ENCODE measurements around the gene CALR3. TPM values are rescaled to one million over a fixed set of nuclear protein-coding genes. Genes with fewer than 3 reads are reported as not detected.
A peak's percentile ranks its signal among the peaks of the same experiment; 100 is the strongest.
"Not testable (repeated sequence)": the region's sequence is repeated elsewhere in the genome, so short reads cannot be mapped to it uniquely, and the experiment has no call there.

CALR3 gene
- total and polyA plus RNA-seq, 2 of the 13 experiments (the other 11 are each of a cell fraction or from before 2014, with no cell fraction given): not detected

DNA sequence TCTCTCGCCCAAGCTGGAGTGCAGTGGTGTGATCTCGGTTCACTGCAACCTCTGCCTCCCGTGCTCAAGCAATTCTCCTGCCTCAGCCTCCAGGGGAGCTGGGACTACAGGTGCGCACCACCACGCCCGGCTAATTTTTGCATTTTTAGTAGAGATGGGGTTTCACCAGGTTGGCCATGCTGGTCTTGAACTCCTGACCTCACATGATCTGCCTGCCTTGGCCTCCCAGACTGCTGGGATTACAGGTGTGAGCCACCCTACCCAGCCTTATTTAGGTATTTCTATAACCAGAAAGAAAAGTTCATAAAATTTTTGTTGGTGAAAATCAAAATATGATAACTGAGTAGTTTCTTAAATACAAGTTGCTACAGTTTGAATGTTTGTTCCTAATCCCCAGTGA lies 47.8 kb upstream of the CALR3 start:
- CTCF ChIA-PET (ENCODE audit: low intra/inter-chr PET ratio, low total read pairs); FAIRE-seq; H3K27ac ChIP-seq (ENCODE audit: extremely low read length, insufficient read depth, low read length); in situ Hi-C loops (cut with HindIII; ENCODE audit: extremely low pct_ligation_motif_present, low pct_unique_long_range_greater_than_20kb); BruUV-seq (replicated peaks); intact Hi-C loops (cut with micrococcal nuclease; ENCODE audit: unreplicated experiment); DNase-seq (ENCODE audit: low spot score); H3K27me3 ChIP-seq (ENCODE audit: control insufficient read depth in 1 of 2, insufficient read depth in 2 of 2, low read length in 2 of 2); ATAC-seq; H3K9me3 ChIP-seq (ENCODE audit: low read length); H2AFZ ChIP-seq (ENCODE audit: low read length); H3K36me3 ChIP-seq (replicated peaks in 1 of 2; ENCODE audit: control insufficient read depth in 1 of 2, insufficient read depth in 2 of 2, low read length in 2 of 2): not testable (repeated sequence)
- POLR2A ChIA-PET: interaction anchor here (1.5 kb wide), 1 partner anchor 47 kb away, joined by 10 read pairs; the partner anchor contains the start of genes C19orf44 and CALR3
- TF ChIP-seq ZNF460 (CRISPR knock-in tag; IDR thresholded peaks at IDR 0.05; ENCODE audit: borderline replicate concordance): peak; percentile 63
- Histone ChIP-seq H3K4me2 (ENCODE audit: low read depth, low read length) (peak overlapping the region; percentile 89), H3K4me1 (ENCODE audit: insufficient read depth, low read length) (peaks cover 32% of the 10 kb centered on the region), H3K4me3 (replicated peaks in 1 of 3; ENCODE audit: insufficient read depth in 1 of 3, low read depth in 2 of 3, low read length in 3 of 3) (peak overlapping the region in 2 of 3 experiments; percentile 86 to 96; a peak in 3 of 6 replicates), H3K79me2 (ENCODE audit: insufficient read depth, low read length) (peaks cover 43% of the 10 kb centered on the region), H4K20me1 (ENCODE audit: insufficient read depth, low read length) (peaks cover 15% of the 10 kb centered on the region), H3K9ac (ENCODE audit: insufficient read depth, low read depth, low read length) (peak overlapping the region; percentile 96)
- WGBS (ENCODE audit: low lambda C conversion rate): 74% methylated on average over 6 of the region's 6 CpGs

- H3K4me1 ChIP-seq (ENCODE audit: insufficient read depth, low read length): peaks cover 32% of the 10 kb centered on the region
- DNase-seq (ENCODE audit: low spot score) (no peak), ATAC-seq (no peak), FAIRE-seq (no peak)
- BruUV-seq (replicated peaks): TSS peak; percentile 88
- CTCF ChIA-PET (ENCODE audit: low intra/inter-chr PET ratio, low total read pairs): no interaction called here
- in situ Hi-C loops (cut with HindIII; ENCODE audit: extremely low pct_ligation_motif_present, low pct_unique_long_range_greater_than_20kb): no loop called here
- no peak overlapping the region for H2AFZ ChIP-seq (ENCODE audit: low read length)
- H3K36me3 ChIP-seq (replicated peaks in 1 of 2; ENCODE audit: control insufficient read depth in 1 of 2, insufficient read depth in 2 of 2, low read length in 2 of 2): peaks cover 3 to 13% of the 10 kb centered on the region in 2 experiments; a peak in 4 of 5 replicates
- H3K27ac ChIP-seq (ENCODE audit: extremely low read length, insufficient read depth, low read length): peak overlapping the region; percentile 87
- POLR2A ChIA-PET: interaction anchor here (0.9 to 1.5 kb wide), 4 partner anchors 30 to 56 kb away, joined by 3 to 10 read pairs (median 4); partner anchors contain the start of genes C19orf44, CALR3 and SLC35E1
- intact Hi-C loops (cut with micrococcal nuclease; ENCODE audit: unreplicated experiment): no loop called here
- H3K4me3 ChIP-seq (replicated peaks in 1 of 3; ENCODE audit: insufficient read depth in 1 of 3, low read depth in 2 of 3, low read length in 3 of 3): peak overlapping the region; percentile 86 to 99 (median 96)
- peak overlapping the region; percentile 96 for H3K9ac ChIP-seq (ENCODE audit: insufficient read depth, low read depth, low read length)
- 2% methylated on average over 13 of the region's 15 CpGs for WGBS (ENCODE audit: low lambda C conversion rate)
- peaks cover 50% of the 10 kb centered on the region for H3K79me2 ChIP-seq (ENCODE audit: insufficient read depth, low read length)
- no peaks in the 10 kb centered on the region; a peak in 1 of 5 replicates for H3K27me3 ChIP-seq (ENCODE audit: control insufficient read depth in 1 of 2, insufficient read depth in 2 of 2, low read length in 2 of 2)
- peak overlapping the region; percentile 89 for H3K4me2 ChIP-seq (ENCODE audit: low read depth, low read length)
- no peaks in the 10 kb centered on the region for H3K9me3 ChIP-seq (ENCODE audit: low read length)
- H4K20me1 ChIP-seq (ENCODE audit: insufficient read depth, low read length): peaks cover 17% of the 10 kb centered on the region
- TF ChIP-seq ZNF232 (CRISPR knock-in tag; IDR thresholded peaks at IDR 0.05; ENCODE audit: borderline replicate concordance) (no peak), RAD21 (CRISPR knock-in tag; IDR thresholded peaks at IDR 0.05) (no peak), ZNF781 (CRISPR knock-in tag; IDR thresholded peaks at IDR 0.05; ENCODE audit: borderline replicate concordance, not compliant biosample characterization) (peak; percentile 21), ZBTB7A (CRISPR knock-in tag; IDR thresholded peaks at IDR 0.05) (no peak), U2AF2 (IDR thresholded peaks at IDR 0.05; ENCODE audit: low read depth, low read length) (no peak), MYC (CRISPR knock-in tag; IDR thresholded peaks at IDR 0.05; ENCODE audit: borderline replicate concordance) (no peak), ZNF280D (CRISPR knock-in tag; IDR thresholded peaks at IDR 0.05) (0 out of 2 replicates have a peak, but pooled peaks have one; percentile 4), SATB2 (CRISPR knock-in tag; IDR thresholded peaks at IDR 0.05) (0 out of 2 replicates have a peak, but pooled peaks have one; percentile 13), ZSCAN21 (CRISPR knock-in tag; IDR thresholded peaks at IDR 0.05; ENCODE audit: borderline replicate concordance) (0 out of 2 replicates have a peak, but pooled peaks have one; percentile 13)
- TF ChIP-seq, protein P1, sequence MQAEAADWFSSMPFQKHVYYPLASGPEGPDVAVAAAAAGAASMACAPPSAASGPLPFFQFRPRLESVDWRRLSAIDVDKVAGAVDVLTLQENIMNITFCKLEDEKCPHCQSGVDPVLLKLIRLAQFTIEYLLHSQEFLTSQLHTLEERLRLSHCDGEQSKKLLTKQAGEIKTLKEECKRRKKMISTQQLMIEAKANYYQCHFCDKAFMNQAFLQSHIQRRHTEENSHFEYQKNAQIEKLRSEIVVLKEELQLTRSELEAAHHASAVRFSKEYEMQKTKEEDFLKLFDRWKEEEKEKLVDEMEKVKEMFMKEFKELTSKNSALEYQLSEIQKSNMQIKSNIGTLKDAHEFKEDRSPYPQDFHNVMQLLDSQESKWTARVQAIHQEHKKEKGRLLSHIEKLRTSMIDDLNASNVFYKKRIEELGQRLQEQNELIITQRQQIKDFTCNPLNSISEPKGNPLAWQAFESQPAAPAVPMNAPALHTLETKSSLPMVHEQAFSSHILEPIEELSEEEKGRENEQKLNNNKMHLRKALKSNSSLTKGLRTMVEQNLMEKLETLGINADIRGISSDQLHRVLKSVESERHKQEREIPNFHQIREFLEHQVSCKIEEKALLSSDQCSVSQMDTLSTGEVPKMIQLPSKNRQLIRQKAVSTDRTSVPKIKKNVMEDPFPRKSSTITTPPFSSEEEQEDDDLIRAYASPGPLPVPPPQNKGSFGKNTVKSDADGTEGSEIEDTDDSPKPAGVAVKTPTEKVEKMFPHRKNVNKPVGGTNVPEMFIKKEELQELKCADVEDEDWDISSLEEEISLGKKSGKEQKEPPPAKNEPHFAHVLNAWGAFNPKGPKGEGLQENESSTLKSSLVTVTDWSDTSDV (CRISPR knock-in tag; IDR thresholded peaks at IDR 0.05): no peak
These were observed 47.0 kb upstream of the CALR3 start for GRCh38 chr19:16542910-16543472.
